Sigmoid colon (tissue), 7 donors: ENCODE results near the gene DNAH12. TPM values are rescaled to one million over a fixed set of nuclear protein-coding genes. Genes with fewer than 3 reads are reported as not detected.

Experiments
- DNase-seq: peaks from one replicate; pipeline ENCODE4 v3.0.0-alpha.2; 2019
- H3K27ac ChIP-seq, 4 donors: fragments of 200-600 bp; sonication (generic); one replicate each; pipeline ENCODE4 v1.5.1; 2016 to 2019; ENCODE audit warnings: mild to moderate bottlenecking in 1 of 4
- H3K27me3 ChIP-seq, 3 donors: fragments of 200-600 bp; sonication (generic); one replicate each; pipeline ENCODE4 v1.5.1; 2019; ENCODE audit warnings: mild to moderate bottlenecking in 1 of 3
- H3K36me3 ChIP-seq, 4 donors: fragments of 200-600 bp; sonication (generic); one replicate each; pipeline ENCODE4 v1.5.1; 2016 to 2019
- H3K4me1 ChIP-seq, 4 donors: fragments of 200-600 bp; sonication (generic); one replicate each; pipeline ENCODE4 v1.5.1; 2017 to 2019
- H3K4me3 ChIP-seq, 4 donors: fragments of 200-600 bp; sonication (generic); one replicate each; pipeline ENCODE4 v1.5.1; 2017 to 2019; ENCODE audit warnings: mild to moderate bottlenecking in 2 of 4, moderate library complexity in 1 of 4
- H3K9me3 ChIP-seq, 4 donors: fragments of 200-600 bp in 3 of 4; sonication (generic) in 3 of 4; one replicate each; pipeline versions ENCODE4 v1.5.1 to v1.6.1; 2013 to 2019
- CTCF ChIP-seq, 4 experiments: fragments of 450-650 bp in 3 of 4; fragments of 200-600 bp in 1 of 4; IDR thresholded peaks; one replicate each; pipeline ENCODE4 v1.5.1; 2016 to 2019; ENCODE audit warnings: antibody characterized with exemption in 4 of 4, mild to moderate bottlenecking in 3 of 4, moderate library complexity in 2 of 4
- EP300 ChIP-seq, 4 donors: sonication (generic); formaldehyde crosslinking; IDR thresholded peaks; one replicate each; pipeline ENCODE4 v1.6.1; 2017; ENCODE audit warnings: antibody characterized with exemption in 4 of 4
- POLR2A ChIP-seq, 2 donors: fragments of 450-650 bp; IDR thresholded peaks; one replicate each; pipeline ENCODE4 v1.6.1; 2016; ENCODE audit warnings: antibody characterized with exemption in 2 of 2, mild to moderate bottlenecking in 2 of 2, moderate library complexity in 2 of 2
- POLR2AphosphoS5 ChIP-seq, 4 donors: sonication (generic); formaldehyde crosslinking; IDR thresholded peaks; one replicate each; pipeline ENCODE4 v1.6.1; 2017; ENCODE audit warnings: antibody characterized with exemption in 4 of 4
- WGBS, 2 donors: extraction: QIAGEN DNeasy Blood & Tissue Kit; methylation state at CpG; one replicate each; pipeline ENCODE4 v1.1.7; 2013; 5-methylcytosine and 5-hydroxymethylcytosine counted together
- intact Hi-C: fragments of 100-400 bp; cut with DNase I; formaldehyde crosslinking; loops from one replicate; pipeline ENCODE4 v1.15.1; 2023
- polyA plus RNA-seq, 3 donors: library from polyadenylated mRNA; stranded (reverse); fragments of 200-250 nt; gene quantifications; one replicate each; pipeline ENCODE4 v1.2.3, GENCODE V29; 2013
- total RNA-seq, 4 donors: library from RNA; depleted of rRNA; stranded (reverse); fragments of >200 nt; gene quantifications; one replicate each; pipeline ENCODE4 v1.1.0, GENCODE V29; 2016
- donor health status: healthy with polysubstance abuse.
- donor health status: Bipolar disorder and iron deficiency.
- donor health status: healthy.

Gene DNAH12
- total and polyA plus RNA-seq, 7 donors, result 0.16 to 0.28 (median 0.27) TPM; not detected in 4

GRCh38 chr3:57261929-57262328 lies 282.2 kb downstream of the DNAH12 start:
- Histone ChIP-seq H3K4me3 (no peak overlapping the region), H3K36me3 (peaks cover 33 to 93% (median 52%) of the 10 kb centered on the region in 4 donors), H3K27me3 (no peaks in the 10 kb centered on the region), H3K27ac (no peak overlapping the region), H3K9me3 (no peaks in the 10 kb centered on the region), H3K4me1 (no peaks in the 10 kb centered on the region)
- no peak for DNase-seq
- intact Hi-C loops, result no loop called here
- TF ChIP-seq POLR2A (IDR thresholded peaks at IDR 0.05) (no peak), EP300 (IDR thresholded peaks at IDR 0.05) (no peak), CTCF (IDR thresholded peaks at IDR 0.05) (no peak), POLR2AphosphoS5 (IDR thresholded peaks at IDR 0.05) (no peak)
- 97 to 98% methylated on average over 3 of the region's 3 CpGs for WGBS, 2 donors

- intact Hi-C loops, result no loop called here
- H3K9me3 ChIP-seq, result no peaks in the 10 kb centered on the region
- 93 to 94% methylated on average over 4 of the region's 4 CpGs for WGBS, 2 donors
- no peaks in the 10 kb centered on the region for H3K4me1 ChIP-seq
- H3K27me3 ChIP-seq, result no peaks in the 10 kb centered on the region
- H3K27ac ChIP-seq, result no peak overlapping the region
- no peak for DNase-seq
- peaks cover 33 to 91% (median 51%) of the 10 kb centered on the region in 4 donors for H3K36me3 ChIP-seq
- H3K4me3 ChIP-seq, result no peak overlapping the region
- TF ChIP-seq EP300 (IDR thresholded peaks at IDR 0.05) (no peak), POLR2AphosphoS5 (IDR thresholded peaks at IDR 0.05) (no peak), POLR2A (IDR thresholded peaks at IDR 0.05) (no peak), CTCF (IDR thresholded peaks at IDR 0.05) (no peak)
Observed at GRCh38 chr3:57261119-57261518, 283.0 kb downstream of the DNAH12 start.

- H3K36me3 ChIP-seq, result peaks cover 25 to 84% (median 39%) of the 10 kb centered on the region in 4 donors
Observed at GRCh38 chr3:57257678-57258077, 286.5 kb downstream of the DNAH12 start.

GRCh38 chr3:57256844-57257243 lies 287.3 kb downstream of the DNAH12 start:
- WGBS, 2 donors, result 89 to 93% methylated on average over 3 of the region's 3 CpGs
- Histone ChIP-seq H3K9me3 (no peaks in the 10 kb centered on the region), H3K4me3 (no peak overlapping the region), H3K27ac (no peak overlapping the region), H3K4me1 (peaks cover 0 to 4% (median 0%) of the 10 kb centered on the region in 4 donors), H3K36me3 (peaks cover 25 to 90% (median 38%) of the 10 kb centered on the region in 4 donors), H3K27me3 (no peaks in the 10 kb centered on the region)
- TF ChIP-seq CTCF (IDR thresholded peaks at IDR 0.05), result no peak
- TF ChIP-seq POLR2A (IDR thresholded peaks at IDR 0.05), result no peak
- TF ChIP-seq EP300 (IDR thresholded peaks at IDR 0.05), result no peak
- no peak for TF ChIP-seq POLR2AphosphoS5 (IDR thresholded peaks at IDR 0.05)
- no peak for DNase-seq
- intact Hi-C loops, result no loop called here

More at GRCh38 chr3:57257678-57258077, 286.5 kb downstream of the DNAH12 start:
- Histone ChIP-seq H3K27me3 (no peaks in the 10 kb centered on the region), H3K27ac (no peak overlapping the region), H3K9me3 (no peaks in the 10 kb centered on the region), H3K4me1 (peaks cover 0 to 2% (median 0%) of the 10 kb centered on the region in 4 donors), H3K4me3 (no peak overlapping the region)
- no peak for TF ChIP-seq POLR2A (IDR thresholded peaks at IDR 0.05)
- no peak for TF ChIP-seq EP300 (IDR thresholded peaks at IDR 0.05)
- TF ChIP-seq POLR2AphosphoS5 (IDR thresholded peaks at IDR 0.05), result no peak
- TF ChIP-seq CTCF (IDR thresholded peaks at IDR 0.05), result no peak
- DNase-seq, result no peak
- intact Hi-C loops, result no loop called here

- intact Hi-C loops, result no loop called here
- Histone ChIP-seq H3K27ac (no peak overlapping the region), H3K36me3 (peaks cover 3 to 79% (median 11%) of the 10 kb centered on the region in 4 donors), H3K4me3 (no peak overlapping the region), H3K27me3 (no peaks in the 10 kb centered on the region), H3K9me3 (no peaks in the 10 kb centered on the region), H3K4me1 (peaks cover 0 to 4% (median 0%) of the 10 kb centered on the region in 4 donors)
- TF ChIP-seq CTCF (IDR thresholded peaks at IDR 0.05) (no peak), EP300 (IDR thresholded peaks at IDR 0.05) (no peak), POLR2AphosphoS5 (IDR thresholded peaks at IDR 0.05) (no peak), POLR2A (IDR thresholded peaks at IDR 0.05) (no peak)
- DNase-seq, result no peak
- WGBS, 2 donors, result 77 to 78% methylated on average over 1 of the region's 1 CpG
Observed at GRCh38 chr3:57252404-57252803, 291.7 kb downstream of the DNAH12 start.
